Muscle layer of duodenum (tissue), 2 donors: ENCODE data around the gene RIPOR2.

Experiments
- H3K27ac ChIP-seq: one replicate; pipeline ENCODE4 v1.7.0; 2013; ENCODE audit warnings: mild to moderate bottlenecking, low read length
- H3K27me3 ChIP-seq: one replicate; pipeline ENCODE4 v1.7.0; 2013; ENCODE audit warnings: low read depth, mild to moderate bottlenecking, control low read depth, low read length
- H3K36me3 ChIP-seq, 2 donors: one replicate each; pipeline ENCODE4 v1.7.0; 2013; ENCODE audit warnings: low read length in 2 of 2, control low read depth in 1 of 2, mild to moderate bottlenecking in 1 of 2; ENCODE audit not compliant: insufficient read depth in 2 of 2, control insufficient read depth in 1 of 2
- H3K4me1 ChIP-seq, 2 donors: one replicate each; pipeline ENCODE4 v1.7.0; 2013; ENCODE audit warnings: low read length in 2 of 2, mild to moderate bottlenecking in 2 of 2, control low read depth in 1 of 2, moderate library complexity in 1 of 2; ENCODE audit not compliant: insufficient read depth in 2 of 2, control insufficient read depth in 1 of 2
- H3K4me3 ChIP-seq, 2 donors: one replicate each; pipeline ENCODE4 v1.7.0; 2013; ENCODE audit warnings: low read length in 2 of 2, low read depth in 1 of 2, mild to moderate bottlenecking in 1 of 2
- H3K9me3 ChIP-seq, 2 donors: one replicate each; pipeline ENCODE4 v1.7.0; 2013; ENCODE audit warnings: low read length in 2 of 2, control low read depth in 1 of 2, mild to moderate bottlenecking in 1 of 2; ENCODE audit not compliant: control insufficient read depth in 1 of 2
- donor health status: healthy.

RIPOR2 gene

GRCh38 chr6:24969343-24969860, 33.6 kb upstream of the RIPOR2 start:
- Histone ChIP-seq H3K27ac (no peak overlapping the region), H3K4me1 (no peaks in the 10 kb centered on the region), H3K4me3 (no peak overlapping the region), H3K9me3 (no peaks in the 10 kb centered on the region), H3K27me3 (no peaks in the 10 kb centered on the region), H3K36me3 (no peaks in the 10 kb centered on the region)

GRCh38 chr6:24968783-24969182, 33.0 kb upstream of the RIPOR2 start:
- Histone ChIP-seq H3K27ac (no peak overlapping the region), H3K4me3 (no peak overlapping the region), H3K27me3 (no peaks in the 10 kb centered on the region), H3K4me1 (no peaks in the 10 kb centered on the region), H3K9me3 (no peaks in the 10 kb centered on the region), H3K36me3 (no peaks in the 10 kb centered on the region)

GRCh38 chr6:24967211-24967610, 31.5 kb upstream of the RIPOR2 start:
- H3K36me3 ChIP-seq, result no peaks in the 10 kb centered on the region
- H3K27ac ChIP-seq, result no peak overlapping the region
- H3K27me3 ChIP-seq, result no peaks in the 10 kb centered on the region
- H3K4me3 ChIP-seq, result no peak overlapping the region
- H3K4me1 ChIP-seq, result no peaks in the 10 kb centered on the region
- no peaks in the 10 kb centered on the region for H3K9me3 ChIP-seq

- H3K27ac ChIP-seq, result no peak overlapping the region
- H3K27me3 ChIP-seq, result no peaks in the 10 kb centered on the region
- no peaks in the 10 kb centered on the region for H3K9me3 ChIP-seq
- H3K36me3 ChIP-seq, result no peaks in the 10 kb centered on the region
- H3K4me1 ChIP-seq, result no peaks in the 10 kb centered on the region
- no peak overlapping the region for H3K4me3 ChIP-seq
Measured at GRCh38 chr6:24966381-24966780, 30.6 kb upstream of the RIPOR2 start.

- Histone ChIP-seq H3K27me3 (no peaks in the 10 kb centered on the region), H3K4me3 (no peak overlapping the region), H3K27ac (no peak overlapping the region), H3K9me3 (no peaks in the 10 kb centered on the region), H3K4me1 (no peaks in the 10 kb centered on the region), H3K36me3 (no peaks in the 10 kb centered on the region)
Measured at GRCh38 chr6:24963887-24964570, 28.3 kb upstream of the RIPOR2 start.

- Histone ChIP-seq H3K4me3 (no peak overlapping the region), H3K27ac (no peak overlapping the region), H3K4me1 (no peaks in the 10 kb centered on the region), H3K36me3 (no peaks in the 10 kb centered on the region), H3K9me3 (no peaks in the 10 kb centered on the region), H3K27me3 (no peaks in the 10 kb centered on the region)
Measured at GRCh38 chr6:24963339-24963738, 27.6 kb upstream of the RIPOR2 start.

- H3K27me3 ChIP-seq, result no peaks in the 10 kb centered on the region
- H3K36me3 ChIP-seq, result no peaks in the 10 kb centered on the region
- no peaks in the 10 kb centered on the region for H3K9me3 ChIP-seq
- H3K4me3 ChIP-seq, result no peak overlapping the region
- H3K4me1 ChIP-seq, result no peaks in the 10 kb centered on the region
- no peak overlapping the region for H3K27ac ChIP-seq
Measured at GRCh38 chr6:24961852-24962251, 26.1 kb upstream of the RIPOR2 start.

- Histone ChIP-seq H3K27me3 (no peaks in the 10 kb centered on the region), H3K27ac (no peak overlapping the region), H3K4me1 (no peaks in the 10 kb centered on the region), H3K36me3 (no peaks in the 10 kb centered on the region), H3K4me3 (no peak overlapping the region), H3K9me3 (no peaks in the 10 kb centered on the region)
Measured at GRCh38 chr6:24960991-24961475, 25.3 kb upstream of the RIPOR2 start.

- H3K27me3 ChIP-seq, result no peaks in the 10 kb centered on the region
- H3K36me3 ChIP-seq, result no peaks in the 10 kb centered on the region
- H3K4me1 ChIP-seq, result no peaks in the 10 kb centered on the region
- H3K4me3 ChIP-seq, result no peak overlapping the region
- no peaks in the 10 kb centered on the region for H3K9me3 ChIP-seq
- H3K27ac ChIP-seq, result no peak overlapping the region
Measured at GRCh38 chr6:24959319-24959718, 23.6 kb upstream of the RIPOR2 start.

GRCh38 chr6:24957199-24957598, 21.4 kb upstream of the RIPOR2 start:
- no peaks in the 10 kb centered on the region for H3K9me3 ChIP-seq
- H3K27me3 ChIP-seq, result no peaks in the 10 kb centered on the region
- no peaks in the 10 kb centered on the region for H3K36me3 ChIP-seq
- no peak overlapping the region for H3K4me3 ChIP-seq
- no peak overlapping the region for H3K27ac ChIP-seq
- no peaks in the 10 kb centered on the region for H3K4me1 ChIP-seq

- Histone ChIP-seq H3K4me3 (no peak overlapping the region), H3K4me1 (peaks cover 5 to 8% of the 10 kb centered on the region in 2 donors), H3K27ac (no peak overlapping the region), H3K9me3 (no peaks in the 10 kb centered on the region), H3K27me3 (no peaks in the 10 kb centered on the region), H3K36me3 (no peaks in the 10 kb centered on the region)
Measured at GRCh38 chr6:24953726-24954125, 18.0 kb upstream of the RIPOR2 start.

- H3K27ac ChIP-seq, result no peak overlapping the region
- H3K4me3 ChIP-seq, result no peak overlapping the region
- H3K9me3 ChIP-seq, result no peaks in the 10 kb centered on the region
- no peaks in the 10 kb centered on the region for H3K36me3 ChIP-seq
- no peaks in the 10 kb centered on the region for H3K27me3 ChIP-seq
- H3K4me1 ChIP-seq, result peaks cover 5 to 8% of the 10 kb centered on the region in 2 donors
Measured at GRCh38 chr6:24951811-24952299, 16.1 kb upstream of the RIPOR2 start.
